Stimulated activated CD8-positive, alpha-beta memory T cell treated with anti-CD3 and anti-CD28 coated beads, Interleukin-2, amount 100 ng/mL, for 1 hour (primary cell): ENCODE results near the gene SETBP1.

ENCODE experiments used
- DNase-seq, 2 donors: peaks; one replicate each; pipeline ENCODE4 v3.0.0-alpha.2; 2020; ENCODE audit warnings: low read depth in 2 of 2

Gene SETBP1

DNA sequence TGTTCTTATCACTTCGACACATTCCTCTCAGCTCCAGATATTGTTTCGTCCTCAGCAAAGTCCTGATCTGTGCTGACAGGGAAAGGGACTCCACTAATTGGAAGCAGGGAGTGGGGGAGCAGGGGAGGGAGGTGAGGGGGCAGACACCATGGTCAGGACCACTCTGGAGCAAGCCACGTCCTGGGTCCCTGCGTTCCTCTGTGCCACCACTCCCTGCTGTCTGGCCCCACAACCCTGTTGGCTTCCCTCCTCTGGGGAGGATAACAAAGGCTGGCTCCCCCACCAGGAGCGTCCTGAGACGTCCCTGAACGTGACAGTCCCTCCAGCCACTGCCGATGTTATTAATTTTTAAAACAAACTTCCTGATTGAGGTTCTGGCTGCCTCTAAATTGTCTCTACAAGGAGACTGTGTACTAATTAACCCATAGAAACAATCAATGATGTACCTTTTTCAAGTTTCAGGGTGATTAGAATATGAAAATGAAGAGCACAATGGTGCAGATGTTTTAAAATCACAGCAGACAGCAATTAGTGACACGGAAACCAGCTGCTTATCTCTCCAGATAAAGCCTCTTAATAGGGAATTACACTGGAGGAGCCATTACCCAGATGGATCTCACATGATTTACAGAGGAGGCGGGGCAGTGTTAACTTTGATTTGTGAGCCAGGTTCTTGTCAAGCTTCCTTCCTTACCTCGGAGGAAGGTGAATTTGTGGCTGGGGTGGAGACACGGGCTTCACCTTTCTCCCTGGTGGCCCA, 257.5 kb downstream of the SETBP1 start:
- no peak for DNase-seq

- no peak for DNase-seq
These were observed 258.3 kb downstream of the SETBP1 start for GRCh38 chr18:44938720-44939665.

DNA sequence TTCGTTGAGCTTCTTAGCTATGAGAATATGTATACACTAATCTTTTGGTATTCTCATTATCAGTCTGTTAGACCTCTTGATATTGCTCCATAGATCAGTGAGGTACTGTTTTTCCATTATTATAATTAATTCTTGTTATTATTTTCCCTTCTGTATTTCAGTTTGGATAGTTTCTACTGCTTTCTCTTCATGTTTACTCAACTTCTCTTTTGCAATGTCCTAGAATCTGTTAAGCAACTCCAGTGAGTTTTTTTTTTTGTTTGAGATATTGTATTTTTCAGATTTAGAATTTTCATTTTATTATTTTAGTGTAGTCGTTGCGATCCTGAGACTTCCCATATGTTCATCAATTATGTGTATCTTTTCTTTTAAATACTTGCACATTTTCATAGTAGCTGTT, 260.8 kb downstream of the SETBP1 start:
- DNase-seq = no peak

DNA sequence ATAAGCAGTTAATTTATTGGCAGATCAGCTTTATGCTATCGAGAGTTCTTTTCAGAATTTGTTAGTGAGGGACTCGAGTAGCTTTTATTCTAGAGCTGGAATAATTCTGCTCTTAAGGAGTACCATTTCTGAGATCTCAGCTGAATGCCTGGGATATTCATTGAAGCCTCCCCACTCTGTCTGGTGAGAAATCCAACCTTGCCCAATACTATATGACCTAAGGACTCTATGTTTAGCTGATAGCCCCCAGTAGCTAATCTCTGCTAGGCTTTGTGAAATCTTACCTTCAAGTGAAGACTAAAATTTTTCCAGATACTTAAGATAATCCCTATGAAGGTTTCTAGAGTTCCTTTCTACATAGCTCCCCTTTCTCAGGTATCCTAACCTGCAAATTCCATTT, 261.4 kb downstream of the SETBP1 start:
- no peak for DNase-seq

DNA sequence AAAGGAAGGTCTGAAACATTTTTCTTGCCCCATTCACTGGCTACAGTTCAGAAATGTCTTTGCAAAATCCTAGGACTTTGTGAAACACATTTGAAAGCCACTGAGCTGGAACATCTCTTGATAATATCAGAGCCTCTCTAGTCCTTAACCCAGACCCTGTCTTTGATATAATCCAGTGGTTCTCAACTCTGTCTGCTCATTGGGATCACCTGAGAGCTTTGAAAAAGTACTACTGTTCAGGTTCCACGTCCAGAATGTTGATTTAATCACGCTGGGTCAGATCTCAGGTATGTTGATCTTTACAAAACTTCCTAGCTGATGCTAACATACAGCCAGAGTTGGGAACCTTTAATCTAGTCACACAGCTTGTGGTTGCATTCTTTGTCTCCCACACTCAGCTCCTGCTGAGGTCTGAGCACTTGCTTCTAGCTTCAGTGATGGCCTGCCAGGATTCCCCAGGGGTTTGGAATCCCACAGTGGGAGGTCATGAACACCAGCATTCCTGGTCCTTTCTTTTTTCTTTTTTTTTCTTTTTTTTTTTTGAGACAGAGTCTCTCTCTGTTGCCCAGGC, 262.7 kb downstream of the SETBP1 start:
- no peak for DNase-seq

DNA sequence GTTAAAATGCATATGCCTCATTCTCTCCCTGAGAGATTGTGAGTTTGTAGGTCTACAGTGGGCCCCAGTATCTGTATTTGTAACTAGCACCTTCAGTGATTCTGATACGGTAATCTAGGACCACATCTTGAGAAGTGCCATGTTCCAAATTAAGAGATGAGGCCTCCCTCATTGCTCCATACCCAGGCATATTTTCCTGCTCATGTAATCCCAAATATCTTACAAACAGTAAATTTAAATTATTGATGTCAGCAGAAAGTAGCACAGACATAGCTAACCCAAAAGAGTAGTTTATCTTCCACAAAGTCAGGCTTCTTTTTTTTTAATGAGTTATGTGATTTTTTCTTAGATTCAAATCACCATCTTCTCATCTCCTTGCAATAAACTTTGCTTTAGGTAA, 263.8 kb downstream of the SETBP1 start:
- DNase-seq = no peak

DNA sequence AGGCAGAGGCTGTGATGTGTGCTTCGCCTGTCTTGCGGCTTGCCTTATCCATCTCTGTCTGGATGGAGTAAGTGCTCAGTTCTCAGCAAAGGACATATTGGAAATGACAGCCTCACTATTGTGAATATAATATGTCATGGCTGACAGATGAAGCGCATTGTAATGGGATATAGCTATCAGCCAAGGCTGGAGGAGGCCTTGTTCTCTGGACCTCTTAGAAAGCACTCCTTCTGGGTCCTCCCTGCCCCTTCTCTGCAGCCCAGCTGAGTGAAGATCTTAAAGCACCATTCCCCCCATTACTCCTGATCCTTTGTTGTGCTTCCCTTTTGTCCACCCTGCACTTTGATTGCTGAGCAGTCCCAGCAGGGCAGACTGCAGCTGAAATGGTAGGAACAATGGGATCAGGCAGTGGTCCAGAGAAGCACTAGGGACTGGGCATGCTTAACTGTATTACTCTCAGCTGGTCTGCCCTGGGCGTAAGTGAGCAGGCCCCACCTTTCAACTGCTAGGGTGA, 265.3 kb downstream of the SETBP1 start:
- DNase-seq = no peak

DNA sequence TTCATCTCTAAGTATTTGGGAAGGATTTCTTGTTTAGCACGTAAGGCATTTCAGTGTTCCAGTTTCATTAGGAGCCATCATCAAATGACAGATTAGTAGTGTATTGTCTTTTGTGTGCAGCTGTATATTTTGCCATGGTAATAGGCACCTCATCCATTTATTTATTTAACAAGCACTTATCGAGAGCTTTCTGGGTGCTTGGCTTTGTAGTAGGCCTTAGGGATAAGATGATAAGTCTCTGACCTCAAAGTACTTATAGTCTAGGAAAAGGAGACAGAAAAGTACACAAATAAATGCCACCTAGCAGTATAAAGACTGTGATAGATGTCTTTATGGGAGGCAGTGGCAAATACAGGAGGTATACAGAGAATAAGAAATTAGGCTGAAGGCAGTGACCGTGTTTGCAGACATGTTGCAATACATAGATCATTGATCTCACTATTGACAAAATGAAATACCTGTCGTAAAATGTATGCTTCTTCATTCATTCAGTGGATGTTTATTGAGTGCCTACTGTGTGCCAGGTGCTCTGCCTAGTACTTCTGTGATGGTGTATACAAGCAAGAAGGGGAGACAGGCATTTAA, 265.9 kb downstream of the SETBP1 start:
- no peak for DNase-seq

GRCh38 chr18:44949967-44950366, 269.3 kb downstream of the SETBP1 start:
- DNase-seq = no peak

DNA sequence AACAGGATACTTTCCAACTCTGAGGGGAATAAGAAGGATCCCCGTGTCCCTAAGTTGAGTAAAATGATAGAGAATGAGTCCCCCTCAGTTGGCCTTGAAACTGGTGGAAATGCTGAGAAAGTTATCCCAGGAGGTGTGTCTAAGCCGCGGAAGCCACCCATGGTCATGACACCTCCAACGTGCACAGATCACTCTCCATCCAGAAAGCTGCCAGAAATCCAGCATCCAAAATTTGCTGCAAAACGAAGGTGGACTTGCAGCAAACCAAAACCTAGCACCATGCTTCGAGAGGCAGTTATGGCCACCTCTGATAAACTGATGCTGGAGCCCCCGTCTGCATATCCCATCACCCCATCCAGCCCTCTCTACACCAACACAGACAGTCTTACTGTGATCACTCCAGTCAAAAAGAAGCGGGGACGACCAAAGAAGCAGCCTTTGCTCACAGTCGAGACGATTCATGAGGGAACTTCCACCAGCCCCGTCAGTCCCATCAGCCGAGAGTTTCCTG, 270.1 kb downstream of the SETBP1 start:
- no peak for DNase-seq

- no peak for DNase-seq
These were observed 271.1 kb downstream of the SETBP1 start for GRCh38 chr18:44951748-44952147.

- DNase-seq = no peak
These were observed 273.6 kb downstream of the SETBP1 start for GRCh38 chr18:44954257-44954656.

GRCh38 chr18:44955825-44956224, 275.1 kb downstream of the SETBP1 start:
- DNase-seq = no peak

GRCh38 chr18:44957025-44957424, 276.3 kb downstream of the SETBP1 start:
- DNase-seq = no peak

DNA sequence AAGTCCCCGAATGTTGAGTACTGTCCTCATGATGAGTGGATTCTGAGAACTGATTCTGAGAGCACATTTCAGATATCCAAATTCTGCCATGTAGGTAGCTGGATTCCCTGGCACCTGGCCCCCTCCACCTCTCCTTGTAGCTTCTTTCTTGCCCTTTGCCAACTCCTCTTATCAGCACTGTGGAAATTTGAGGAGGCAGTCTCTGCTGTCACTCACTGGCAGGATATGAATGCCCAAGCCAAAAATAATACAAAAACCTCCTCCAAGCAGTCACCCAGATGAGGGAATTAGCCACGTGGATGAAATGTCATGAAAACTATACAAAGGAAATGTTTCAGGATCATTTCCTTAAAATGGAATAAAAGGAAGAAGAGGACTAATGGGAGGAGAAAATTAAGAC, 276.8 kb downstream of the SETBP1 start:
- DNase-seq = no peak

DNA sequence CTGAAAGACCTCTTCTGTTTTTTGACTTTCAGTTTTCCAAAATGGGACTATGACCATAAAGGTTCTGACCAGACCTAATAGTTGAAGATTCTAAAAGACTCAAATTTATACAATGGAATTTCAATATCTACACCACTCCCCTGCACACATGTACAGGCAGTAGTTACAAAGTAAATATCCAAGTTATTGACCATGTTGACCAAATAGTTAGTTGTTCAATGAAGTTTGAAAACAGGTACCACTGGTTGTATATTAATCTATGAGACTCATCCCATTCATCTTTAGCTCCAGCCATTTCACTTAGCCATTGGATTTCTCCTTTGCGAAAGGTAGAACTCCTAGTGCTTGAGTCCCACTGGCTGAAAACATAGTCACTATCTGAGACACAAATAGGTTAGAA, 277.4 kb downstream of the SETBP1 start:
- DNase-seq = no peak

GRCh38 chr18:44958455-44958854, 277.8 kb downstream of the SETBP1 start:
- no peak for DNase-seq

DNA sequence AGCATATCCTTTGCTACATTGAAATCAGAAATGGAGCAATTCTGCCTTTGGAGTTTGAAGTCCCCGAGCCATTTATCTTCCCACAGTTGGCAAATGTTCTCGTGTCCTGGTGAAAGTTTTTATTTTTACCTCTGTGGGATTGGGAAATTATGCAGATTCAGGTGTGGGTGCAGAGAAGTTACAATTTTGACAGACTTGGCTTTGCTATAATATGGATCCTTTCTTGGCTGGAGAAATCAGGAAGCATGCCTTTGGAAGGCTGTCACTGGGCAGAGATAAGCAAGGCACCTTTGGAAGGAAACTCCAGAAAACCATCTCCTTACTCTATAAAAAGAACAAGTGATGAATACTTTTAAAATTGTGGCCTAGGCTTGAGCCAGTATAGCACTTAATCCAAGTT, 278.3 kb downstream of the SETBP1 start:
- DNase-seq = no peak

- DNase-seq = no peak
These were observed 279.9 kb downstream of the SETBP1 start for GRCh38 chr18:44960580-44960979.

DNA sequence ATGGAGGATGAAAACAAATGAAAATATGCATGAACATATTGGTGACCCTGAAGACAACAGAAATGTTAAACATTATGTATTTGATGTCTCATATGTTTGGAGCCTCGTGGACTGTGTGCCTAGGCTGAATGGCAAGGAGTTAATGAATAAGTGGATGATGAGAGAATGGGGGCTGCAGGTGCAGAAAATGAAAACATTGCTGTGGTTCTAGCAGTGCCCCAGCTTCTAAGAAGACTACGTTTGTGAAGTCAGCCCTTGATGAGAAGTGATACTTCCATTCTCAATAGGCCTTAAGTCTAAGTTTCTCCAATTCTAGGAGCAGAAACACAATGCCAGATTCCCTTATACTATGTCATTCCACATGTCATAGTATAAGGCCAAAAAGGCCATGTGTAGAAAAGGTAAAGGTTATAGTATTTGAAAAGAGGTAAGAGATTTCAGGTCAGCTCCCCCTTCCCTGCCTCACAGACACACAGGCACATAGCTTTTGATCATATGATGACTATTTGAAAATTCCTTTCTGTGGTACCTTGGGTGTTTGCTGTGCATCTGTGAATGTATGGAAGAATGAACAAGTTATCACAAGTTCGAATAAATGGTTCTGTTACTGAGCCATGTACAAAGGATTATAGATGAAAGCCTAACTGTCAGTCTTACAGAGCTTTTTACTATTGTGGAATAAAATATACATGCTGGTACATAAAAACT, 280.8 kb downstream of the SETBP1 start:
- DNase-seq = no peak

GRCh38 chr18:44967599-44967998, 286.9 kb downstream of the SETBP1 start:
- no peak for DNase-seq
